GM12864 (cell line): ENCODE data around the gene BTBD6.
"Not testable (repeated sequence)": the region's sequence is repeated elsewhere in the genome, so short reads cannot be mapped to it uniquely, and the experiment has no call there.

Experiments
- DNase-seq: peaks from one replicate; pipeline ENCODE4 v3.0.0-alpha.2; 2011; ENCODE audit warnings: low read depth
- H3K4me3 ChIP-seq: 2 replicates; pipeline ENCODE4 v1.5.1; 2011; ENCODE audit warnings: mild to moderate bottlenecking, low read depth, low read length, control low read depth
- TF ChIP-seq, protein P1 (sequence below): IDR thresholded peaks from 2 replicates; pipeline ENCODE4 v1.5.1; 2011; ENCODE audit warnings: low read depth, mild to moderate bottlenecking, moderate library complexity, low read length, control low read depth, inconsistent platforms; ENCODE audit errors: missing control alignments

BTBD6 gene

DNA sequence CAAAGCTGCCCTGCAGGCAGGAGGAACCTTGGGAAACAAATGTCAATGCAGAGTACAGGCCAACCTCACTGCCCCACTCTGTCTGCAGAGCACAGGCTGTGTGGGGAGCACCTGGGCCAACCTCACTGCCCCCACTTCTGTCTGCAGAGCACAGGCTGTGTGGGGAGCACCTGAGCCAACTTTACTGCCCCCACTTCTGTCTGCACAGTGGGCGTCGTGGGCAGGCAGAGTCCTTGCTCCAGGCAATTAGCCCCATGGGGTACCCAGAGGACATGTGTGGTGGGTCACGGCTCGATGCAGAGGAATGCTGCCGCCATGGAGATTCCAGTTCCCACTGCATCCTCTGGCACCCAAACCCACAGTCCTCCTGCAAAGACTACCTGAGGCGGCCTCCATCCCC, 26.3 kb downstream of the BTBD6 start:
- TF ChIP-seq, protein P1, sequence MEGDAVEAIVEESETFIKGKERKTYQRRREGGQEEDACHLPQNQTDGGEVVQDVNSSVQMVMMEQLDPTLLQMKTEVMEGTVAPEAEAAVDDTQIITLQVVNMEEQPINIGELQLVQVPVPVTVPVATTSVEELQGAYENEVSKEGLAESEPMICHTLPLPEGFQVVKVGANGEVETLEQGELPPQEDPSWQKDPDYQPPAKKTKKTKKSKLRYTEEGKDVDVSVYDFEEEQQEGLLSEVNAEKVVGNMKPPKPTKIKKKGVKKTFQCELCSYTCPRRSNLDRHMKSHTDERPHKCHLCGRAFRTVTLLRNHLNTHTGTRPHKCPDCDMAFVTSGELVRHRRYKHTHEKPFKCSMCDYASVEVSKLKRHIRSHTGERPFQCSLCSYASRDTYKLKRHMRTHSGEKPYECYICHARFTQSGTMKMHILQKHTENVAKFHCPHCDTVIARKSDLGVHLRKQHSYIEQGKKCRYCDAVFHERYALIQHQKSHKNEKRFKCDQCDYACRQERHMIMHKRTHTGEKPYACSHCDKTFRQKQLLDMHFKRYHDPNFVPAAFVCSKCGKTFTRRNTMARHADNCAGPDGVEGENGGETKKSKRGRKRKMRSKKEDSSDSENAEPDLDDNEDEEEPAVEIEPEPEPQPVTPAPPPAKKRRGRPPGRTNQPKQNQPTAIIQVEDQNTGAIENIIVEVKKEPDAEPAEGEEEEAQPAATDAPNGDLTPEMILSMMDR, result no peak
- DNase-seq, result no peak
- H3K4me3 ChIP-seq, result no peak overlapping the region

DNA sequence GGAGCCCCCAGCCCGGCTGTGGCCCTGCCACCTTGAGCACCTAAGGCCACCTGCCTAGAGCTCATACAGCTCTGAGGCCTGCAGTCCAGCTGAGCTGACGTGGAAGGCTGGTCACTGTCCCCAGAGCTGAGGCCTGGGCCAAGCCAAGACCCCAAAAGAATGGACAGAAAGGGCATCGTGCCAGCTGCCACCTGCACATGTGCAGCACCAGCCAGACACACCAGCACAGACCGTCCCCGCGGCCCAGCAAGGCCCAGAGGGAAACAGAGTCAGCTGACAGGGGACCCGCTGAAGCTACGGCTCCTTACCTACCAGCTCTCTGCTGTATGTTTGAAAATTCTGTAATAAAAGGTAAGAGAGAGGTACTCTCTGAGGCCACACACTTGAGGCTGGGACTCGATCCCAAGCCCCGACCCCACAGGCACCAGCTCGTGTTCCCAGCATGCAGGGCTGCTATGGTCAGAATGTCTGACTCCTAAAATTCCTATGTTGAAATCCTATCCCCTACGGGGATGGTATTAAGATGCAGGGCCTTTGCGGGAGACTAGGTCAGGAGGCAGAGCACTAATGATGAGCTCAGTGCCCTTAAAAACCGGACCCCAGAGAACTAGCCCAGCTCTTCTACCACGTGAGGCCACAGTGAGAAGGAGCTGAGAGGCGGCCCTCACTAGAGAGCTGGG, 27.1 kb downstream of the BTBD6 start:
- no peak overlapping the region for H3K4me3 ChIP-seq
- no peak for DNase-seq
- TF ChIP-seq, protein P1, result no peak

DNA sequence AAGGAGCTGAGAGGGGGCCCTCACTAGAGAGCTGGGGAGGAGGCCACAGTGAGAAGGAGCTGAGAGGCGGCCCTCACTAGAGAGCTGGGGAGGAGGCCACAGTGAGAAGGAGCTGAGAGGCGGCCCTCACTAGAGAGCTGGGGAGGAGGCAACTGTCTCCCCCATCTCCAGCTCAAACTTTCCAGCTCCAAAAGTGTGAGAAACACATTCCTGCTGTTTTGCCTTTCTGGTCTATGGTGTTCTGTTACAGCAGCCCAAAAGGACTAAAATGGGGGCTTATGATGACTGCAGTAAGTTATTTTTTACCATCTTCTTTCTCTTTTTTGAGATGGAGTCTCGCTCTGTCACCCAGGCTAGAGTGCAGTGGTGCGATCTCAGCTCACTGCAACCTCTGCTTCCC, 29.1 kb downstream of the BTBD6 start:
- H3K4me3 ChIP-seq, DNase-seq: not testable (repeated sequence)

DNA sequence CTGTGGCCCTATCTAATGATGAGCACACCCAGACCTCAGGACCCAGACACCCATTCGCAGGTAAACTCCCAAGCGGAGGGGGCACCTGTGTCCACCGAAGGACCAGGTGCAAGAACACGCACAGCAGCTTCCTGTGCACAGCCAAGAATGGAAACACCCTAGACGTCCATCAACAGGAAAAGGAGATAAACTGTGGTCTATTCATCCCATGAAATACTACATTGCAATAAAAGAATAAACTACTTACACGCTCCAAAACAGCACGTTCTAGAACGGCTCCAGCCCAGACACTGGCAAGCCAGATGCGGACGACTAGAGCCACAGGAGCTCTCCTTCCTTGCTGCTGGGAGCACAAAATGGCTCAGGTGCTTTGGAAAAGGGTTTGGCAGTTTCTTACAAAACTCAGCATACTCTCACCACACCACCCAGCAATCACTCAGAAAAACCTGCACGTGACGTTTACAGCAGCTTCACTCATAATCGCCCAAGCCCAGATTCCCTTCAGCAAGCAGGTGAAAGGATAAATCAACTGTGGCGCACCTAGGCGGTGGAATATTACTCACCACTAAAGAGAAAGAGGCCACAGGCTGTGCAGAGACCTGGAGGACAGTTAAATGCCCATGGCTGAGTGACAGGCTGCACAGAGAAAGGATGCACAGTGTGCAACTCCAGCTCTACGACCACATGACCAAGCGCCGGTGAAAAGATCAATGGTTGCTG, 31.5 kb downstream of the BTBD6 start:
- no peak overlapping the region for H3K4me3 ChIP-seq
- DNase-seq, result no peak
- TF ChIP-seq, protein P1, result no peak

DNA sequence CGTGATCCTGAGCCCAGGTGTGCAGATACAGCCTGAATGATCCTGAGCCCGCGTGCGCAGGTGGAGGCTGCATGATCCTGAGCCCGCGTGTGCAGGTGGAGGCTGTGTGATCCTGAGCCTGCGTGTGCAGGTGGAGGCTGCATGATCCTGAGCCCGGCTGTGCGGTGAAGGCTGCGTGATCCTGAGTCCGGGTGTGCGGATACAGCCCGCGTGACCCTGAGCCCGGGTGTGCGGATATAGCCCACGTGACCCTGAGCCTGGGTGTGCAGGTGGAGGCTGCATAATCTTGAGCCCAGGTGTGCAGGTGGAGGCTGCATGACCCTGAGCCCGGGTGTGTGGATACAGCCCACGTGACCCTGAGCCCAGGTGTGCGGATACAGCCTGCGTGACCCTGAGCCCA, 32.2 kb downstream of the BTBD6 start:
- H3K4me3 ChIP-seq, result no peak overlapping the region
- TF ChIP-seq, protein P1, result no peak
- no peak for DNase-seq

DNA sequence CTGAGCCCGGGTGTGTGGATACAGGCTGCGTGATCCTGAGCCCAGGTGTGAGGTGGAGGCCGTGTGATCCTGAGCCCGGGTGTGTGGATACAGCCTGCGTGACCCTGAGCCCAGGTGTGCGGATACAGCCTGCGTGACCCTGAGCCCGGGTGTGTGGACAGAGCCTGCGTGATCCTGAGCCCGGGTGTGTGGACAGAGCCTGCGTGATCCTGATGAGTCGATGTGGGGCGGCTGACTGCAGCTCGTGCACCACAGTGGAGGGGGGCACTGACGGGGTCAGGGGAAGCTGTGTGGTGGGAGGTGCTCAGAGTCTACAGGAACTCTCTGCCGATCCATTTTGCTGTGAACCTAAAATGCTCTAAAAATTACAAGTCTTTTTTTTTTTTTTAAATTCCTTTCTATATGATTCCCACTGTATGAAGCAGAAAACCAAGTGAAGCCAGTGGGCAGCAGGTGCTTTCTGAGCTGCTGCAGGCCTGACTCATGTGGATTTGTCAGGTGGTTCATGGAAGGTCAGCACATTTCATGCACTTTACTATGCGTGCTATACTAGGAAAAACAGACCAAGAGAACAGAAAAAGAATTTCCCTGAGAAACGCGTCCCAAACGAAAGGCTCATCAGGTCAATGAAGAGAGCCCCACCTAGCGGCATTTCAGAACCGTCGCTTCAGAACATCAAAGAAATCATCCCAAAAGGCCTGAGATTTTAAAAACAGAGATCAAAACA, 33.2 kb downstream of the BTBD6 start:
- TF ChIP-seq, protein P1, result peak; percentile 59
- no peak for DNase-seq
- H3K4me3 ChIP-seq, result no peak overlapping the region

DNA sequence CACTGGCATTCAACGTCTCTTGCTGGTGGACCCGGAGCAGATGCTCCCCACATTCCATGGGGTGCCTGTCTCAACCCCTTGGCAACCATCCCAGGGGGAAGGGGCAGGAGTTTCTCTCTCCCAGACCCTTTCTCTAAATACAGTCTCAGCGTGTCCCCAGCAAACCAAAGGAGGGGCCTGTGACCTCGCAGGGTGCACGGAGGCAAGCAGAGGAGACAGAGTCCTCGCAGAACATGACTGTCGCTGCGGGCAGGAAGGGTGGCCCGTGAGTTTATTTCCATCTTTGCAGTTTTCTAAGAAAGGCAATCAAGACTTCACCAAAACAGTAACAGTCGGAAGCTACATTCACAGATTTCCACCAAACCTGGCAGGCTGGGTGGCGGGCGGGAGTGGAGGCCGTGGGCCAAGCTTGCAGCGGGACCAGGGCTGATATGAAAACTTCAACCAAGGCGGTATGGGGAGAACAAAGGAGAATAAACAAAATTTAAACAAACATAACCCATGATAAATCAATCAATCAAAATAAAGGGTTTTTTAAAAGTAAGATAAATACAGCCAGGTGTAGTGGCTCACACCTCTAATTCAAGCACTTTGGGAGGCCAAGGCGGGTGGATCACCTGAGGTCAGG, 33.9 kb downstream of the BTBD6 start:
- no peak overlapping the region for H3K4me3 ChIP-seq
- TF ChIP-seq, protein P1, result no peak
- DNase-seq, result no peak
